ENCODE data around the gene ALDOC.

ALDOC gene

GRCh38 chr17:28530250-28530649, 46.4 kb downstream of the ALDOC start:
- DNase-seq, result no peak

GRCh38 chr17:28529013-28529400, 47.7 kb downstream of the ALDOC start:
- DNase-seq, result no peak

- no peak for DNase-seq
Observed at GRCh38 chr17:28528327-28529012, 48.2 kb downstream of the ALDOC start.

GRCh38 chr17:28527859-28528258, 48.8 kb downstream of the ALDOC start:
- DNase-seq, result no peak

- no peak for DNase-seq
Observed at GRCh38 chr17:28527181-28527681, 49.5 kb downstream of the ALDOC start.

- no peak for DNase-seq
Observed at GRCh38 chr17:28526381-28526780, 50.3 kb downstream of the ALDOC start.

GRCh38 chr17:28524476-28525424, 51.9 kb downstream of the ALDOC start:
- no peak for DNase-seq

- DNase-seq, result no peak
Observed at GRCh38 chr17:28523876-28524275, 52.8 kb downstream of the ALDOC start.

- DNase-seq, result no peak
Observed at GRCh38 chr17:28523186-28523585, 53.5 kb downstream of the ALDOC start.

Data from inflammatory macrophage (primary cell).